ENCODE measurements around the gene DYRK3.

Gene DYRK3

DNA sequence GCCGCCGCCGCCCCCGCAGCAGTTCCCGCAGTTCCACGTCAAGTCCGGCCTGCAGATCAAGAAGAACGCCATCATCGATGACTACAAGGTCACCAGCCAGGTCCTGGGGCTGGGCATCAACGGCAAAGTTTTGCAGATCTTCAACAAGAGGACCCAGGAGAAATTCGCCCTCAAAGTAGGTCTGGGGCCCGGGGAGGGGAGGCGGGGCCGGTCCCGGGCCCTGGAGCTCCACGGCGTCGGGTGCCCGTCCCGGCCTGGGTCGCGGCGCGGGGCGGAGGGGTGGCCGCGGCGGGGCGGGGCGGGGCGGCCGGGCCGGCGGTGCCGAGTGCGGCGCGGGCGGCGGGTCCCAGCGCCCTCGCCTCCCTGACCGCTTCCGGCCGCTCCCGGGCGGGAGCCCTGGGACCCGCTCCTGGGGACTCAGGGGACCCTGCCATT lies 50.0 kb downstream of the DYRK3 start:
- TF ChIP-seq, protein P1, sequence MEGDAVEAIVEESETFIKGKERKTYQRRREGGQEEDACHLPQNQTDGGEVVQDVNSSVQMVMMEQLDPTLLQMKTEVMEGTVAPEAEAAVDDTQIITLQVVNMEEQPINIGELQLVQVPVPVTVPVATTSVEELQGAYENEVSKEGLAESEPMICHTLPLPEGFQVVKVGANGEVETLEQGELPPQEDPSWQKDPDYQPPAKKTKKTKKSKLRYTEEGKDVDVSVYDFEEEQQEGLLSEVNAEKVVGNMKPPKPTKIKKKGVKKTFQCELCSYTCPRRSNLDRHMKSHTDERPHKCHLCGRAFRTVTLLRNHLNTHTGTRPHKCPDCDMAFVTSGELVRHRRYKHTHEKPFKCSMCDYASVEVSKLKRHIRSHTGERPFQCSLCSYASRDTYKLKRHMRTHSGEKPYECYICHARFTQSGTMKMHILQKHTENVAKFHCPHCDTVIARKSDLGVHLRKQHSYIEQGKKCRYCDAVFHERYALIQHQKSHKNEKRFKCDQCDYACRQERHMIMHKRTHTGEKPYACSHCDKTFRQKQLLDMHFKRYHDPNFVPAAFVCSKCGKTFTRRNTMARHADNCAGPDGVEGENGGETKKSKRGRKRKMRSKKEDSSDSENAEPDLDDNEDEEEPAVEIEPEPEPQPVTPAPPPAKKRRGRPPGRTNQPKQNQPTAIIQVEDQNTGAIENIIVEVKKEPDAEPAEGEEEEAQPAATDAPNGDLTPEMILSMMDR (conservative IDR thresholded peaks at IDR 0.05; ENCODE audit: control insufficient read depth, insufficient read depth, low read depth, low read length), result no peak
- peak overlapping the region; percentile 96 for H3K4me3 ChIP-seq (ENCODE audit: control insufficient read depth, low read depth, low read length)
- peak; percentile 66 for DNase-seq (ENCODE audit: low read depth)

DNA sequence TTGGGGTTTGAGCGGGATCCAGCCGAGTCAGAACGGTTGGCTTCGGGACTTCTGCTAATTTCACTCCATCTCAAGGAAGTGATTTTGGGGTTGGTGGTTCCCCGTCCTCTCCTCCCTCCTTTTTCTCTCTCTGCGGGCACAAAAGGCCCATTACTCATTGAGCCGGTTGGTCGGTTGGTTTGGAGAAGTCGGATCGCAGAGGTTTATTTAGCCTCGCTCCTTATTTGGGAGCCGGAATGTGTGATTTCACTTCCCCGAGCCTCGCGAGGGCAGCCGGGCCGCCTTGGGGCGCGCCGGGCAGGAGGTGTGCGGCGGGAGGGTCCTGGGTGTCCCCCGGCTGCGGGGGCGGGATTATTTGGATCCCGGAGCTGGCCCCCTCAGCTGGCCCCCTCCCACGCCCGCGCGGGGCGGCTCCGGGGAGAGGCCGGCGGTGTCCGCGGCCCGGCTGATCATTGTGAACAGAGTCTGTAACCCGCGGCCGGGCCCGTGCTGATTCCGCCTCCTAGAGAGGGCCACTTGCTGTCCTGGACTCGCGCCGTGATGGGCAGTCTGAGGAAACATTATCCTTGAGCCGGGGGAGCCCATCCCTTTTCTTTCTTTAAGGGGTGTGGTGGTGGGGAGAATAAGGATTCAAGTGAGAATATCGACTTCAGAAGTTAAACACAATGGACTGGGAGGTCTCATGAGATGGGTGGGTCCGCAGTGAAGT lies 50.6 kb downstream of the DYRK3 start:
- TF ChIP-seq, protein P1 (conservative IDR thresholded peaks at IDR 0.05; ENCODE audit: control insufficient read depth, insufficient read depth, low read depth, low read length), result no peak

DNA sequence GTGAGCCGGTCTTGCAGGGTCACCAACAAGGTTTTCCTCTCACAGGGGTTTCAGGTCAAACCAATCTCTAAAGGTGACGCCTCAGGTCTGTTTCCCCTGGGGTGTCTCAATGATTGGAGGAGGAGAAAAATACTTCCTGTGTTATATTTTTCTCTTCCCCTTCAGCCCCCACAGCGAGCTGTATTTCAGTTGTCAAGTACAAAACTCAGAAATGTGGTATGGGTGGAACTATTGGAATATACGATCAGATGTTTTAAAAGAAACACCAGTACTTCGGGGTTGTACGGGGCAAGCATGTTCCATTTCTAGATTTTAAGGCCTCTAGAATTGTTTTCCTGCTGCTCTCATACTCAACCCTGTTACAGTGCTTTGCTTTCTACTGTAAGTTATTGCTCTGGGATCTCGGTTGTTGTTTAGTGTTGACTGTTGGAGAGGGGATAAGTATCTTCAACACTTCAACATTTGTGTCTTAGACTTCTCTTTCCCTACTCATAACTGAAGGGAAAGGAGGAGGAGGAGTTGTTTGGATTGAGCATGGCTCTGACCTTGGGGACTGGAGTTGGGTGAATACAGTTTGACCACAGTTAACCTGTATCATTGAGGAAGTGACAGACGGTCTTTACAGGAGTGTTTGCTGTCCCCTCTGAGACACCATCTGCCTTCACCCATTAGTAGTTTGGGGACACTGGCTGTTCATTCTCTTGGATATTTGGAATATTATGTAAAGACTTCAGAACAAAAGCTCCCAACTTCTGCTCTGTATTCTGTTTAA lies 51.3 kb downstream of the DYRK3 start:
- H3K4me3 ChIP-seq (ENCODE audit: control insufficient read depth, low read depth, low read length), result peak overlapping the region; percentile 96
- DNase-seq (ENCODE audit: low read depth), result no peak
- TF ChIP-seq, protein P1 (conservative IDR thresholded peaks at IDR 0.05; ENCODE audit: control insufficient read depth, insufficient read depth, low read depth, low read length), result no peak

More for the DNA sequence above, 50.6 kb downstream of the DYRK3 start:
- peak overlapping the region; percentile 96 for H3K4me3 ChIP-seq (ENCODE audit: control insufficient read depth, low read depth, low read length)
- DNase-seq (ENCODE audit: low read depth), result peak; percentile 70

DNA sequence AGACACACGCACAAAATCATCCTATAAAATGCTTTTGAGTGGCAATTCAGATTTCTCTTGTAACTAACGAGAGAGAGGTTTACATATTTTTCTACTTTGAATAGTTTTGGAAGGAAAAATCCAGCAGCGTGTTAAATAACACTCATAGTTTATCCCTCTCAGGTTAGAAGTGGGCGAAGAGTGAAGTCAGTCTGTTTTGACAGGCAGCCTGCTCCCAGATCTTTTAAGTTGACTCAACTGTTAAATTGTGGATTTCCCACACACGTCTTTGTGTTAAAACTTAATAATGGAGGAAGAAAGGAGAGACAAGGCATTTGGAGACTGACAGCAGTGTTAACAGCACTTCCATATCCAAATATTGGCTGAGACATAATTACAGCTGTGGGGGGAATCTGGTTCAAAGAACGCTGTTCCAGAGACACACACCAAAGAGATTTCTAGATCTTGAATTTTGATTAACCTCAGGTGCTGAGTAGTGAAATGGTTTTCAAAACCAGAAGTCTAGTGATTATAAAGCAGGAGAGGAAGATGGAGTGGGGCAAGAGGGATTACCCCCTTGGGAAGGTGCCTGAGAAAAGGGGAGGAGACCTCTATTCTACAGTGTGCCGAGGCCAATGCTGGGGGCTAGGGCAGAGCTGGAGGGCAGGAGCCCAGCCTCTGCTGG lies 52.0 kb downstream of the DYRK3 start:
- peak overlapping the region; percentile 96 for H3K4me3 ChIP-seq (ENCODE audit: control insufficient read depth, low read depth, low read length)
- DNase-seq (ENCODE audit: low read depth), result no peak
- TF ChIP-seq, protein P1 (conservative IDR thresholded peaks at IDR 0.05; ENCODE audit: control insufficient read depth, insufficient read depth, low read depth, low read length), result no peak

DNA sequence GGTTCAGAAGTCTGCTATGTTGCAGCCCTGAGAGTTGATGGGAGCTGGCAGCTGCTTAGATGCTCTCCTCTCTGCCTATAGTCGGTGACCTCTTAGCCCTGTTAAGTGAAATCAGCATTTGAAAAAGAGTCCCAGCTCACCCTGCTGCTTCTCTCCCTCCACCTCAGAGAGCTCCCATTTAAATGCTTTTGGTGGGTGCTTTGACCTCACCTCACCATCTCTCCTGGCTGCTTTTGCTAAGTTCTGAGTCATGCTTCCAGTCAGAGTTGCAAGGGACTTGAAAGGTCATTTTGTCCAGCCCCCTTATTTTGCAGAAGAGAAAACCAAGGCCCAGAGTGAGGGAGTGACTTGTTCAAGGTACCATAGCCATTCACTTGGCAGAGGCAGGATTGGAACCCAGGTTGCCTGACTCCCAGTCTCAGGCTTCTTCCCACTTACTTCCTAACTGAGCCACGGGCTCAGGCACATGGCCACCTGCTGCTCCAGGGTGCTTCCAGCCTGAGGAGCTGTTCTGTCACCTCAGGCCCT lies 52.6 kb downstream of the DYRK3 start:
- H3K4me3 ChIP-seq (ENCODE audit: control insufficient read depth, low read depth, low read length), result peak overlapping the region; percentile 6
- TF ChIP-seq, protein P1 (conservative IDR thresholded peaks at IDR 0.05; ENCODE audit: control insufficient read depth, insufficient read depth, low read depth, low read length), result no peak
- DNase-seq (ENCODE audit: low read depth), result peak; percentile 82

DNA sequence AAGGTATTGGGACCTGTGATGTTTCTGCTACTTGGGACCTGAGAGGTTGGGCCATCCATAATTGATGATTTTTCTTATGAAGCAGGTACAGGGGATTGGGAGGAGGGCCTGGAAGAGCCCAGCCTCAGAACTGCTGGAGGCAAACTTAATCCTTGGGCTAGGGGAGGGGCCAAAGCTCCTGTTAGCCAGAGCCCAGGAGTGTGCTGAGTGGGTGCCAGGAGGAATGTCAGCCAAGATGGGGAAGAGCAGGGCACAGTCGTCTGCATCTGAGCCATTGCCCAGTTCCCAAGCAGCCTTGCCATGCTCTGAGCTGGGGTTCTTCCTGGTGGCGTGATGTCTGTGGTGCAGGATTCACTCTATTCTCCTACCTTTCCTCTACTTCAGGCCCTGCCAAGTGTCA lies 55.2 kb downstream of the DYRK3 start:
- TF ChIP-seq, protein P1 (conservative IDR thresholded peaks at IDR 0.05; ENCODE audit: control insufficient read depth, insufficient read depth, low read depth, low read length), result no peak
- H3K4me3 ChIP-seq (ENCODE audit: control insufficient read depth, low read depth, low read length), result no peak overlapping the region
- no peak for DNase-seq (ENCODE audit: low read depth)
